Raji (cell line): ENCODE data around the gene CHST14.

Source experiments
- POLR2A ChIP-seq: IDR thresholded peaks from 2 replicates; pipeline ENCODE4 v1.6.1; 2011; ENCODE audit warnings: low read depth, low read length, control low read depth; ENCODE audit not compliant: insufficient read depth

Gene CHST14

DNA sequence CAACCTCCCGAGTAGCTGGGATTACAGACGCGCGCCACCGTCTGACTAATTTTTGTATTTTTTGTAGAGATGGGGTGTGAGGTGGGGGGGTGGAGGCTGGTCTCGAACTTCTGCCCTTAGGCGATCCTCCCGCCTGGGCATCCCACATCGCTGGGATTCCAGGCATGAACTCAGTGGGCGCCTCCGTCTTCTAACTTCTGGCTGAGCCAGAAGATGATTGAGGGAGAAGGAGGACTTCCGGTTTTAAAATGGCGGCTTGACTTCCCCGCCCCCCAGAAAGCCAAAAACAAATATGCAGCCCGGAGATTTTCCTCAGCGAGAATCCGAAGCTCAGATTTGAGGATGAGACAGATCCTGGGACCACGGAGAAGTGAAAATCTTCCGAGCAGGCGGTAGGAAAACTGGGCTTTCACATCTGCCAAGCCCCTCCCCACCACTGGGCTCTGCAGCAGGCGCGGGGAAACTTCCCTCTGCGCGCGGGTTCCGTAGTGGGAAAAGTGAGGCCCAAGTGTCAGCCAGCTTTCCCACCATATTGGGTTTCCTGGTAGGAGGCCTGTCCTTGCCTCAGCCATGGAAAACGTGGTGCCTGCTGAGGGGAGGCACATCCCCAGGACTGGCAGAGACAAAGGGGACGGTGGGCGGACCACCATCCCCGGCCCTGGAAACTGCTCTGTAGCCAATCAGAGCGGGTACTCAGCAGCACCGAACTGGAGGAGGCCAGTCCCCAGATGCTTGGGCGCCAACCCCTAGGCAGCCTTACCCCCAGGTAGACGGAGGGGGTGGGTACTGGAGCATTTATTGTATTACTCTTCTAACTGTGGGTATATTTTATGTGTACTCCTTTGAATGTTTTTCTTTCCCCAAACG lies 17.3 kb downstream of the CHST14 start:
- no peak for TF ChIP-seq POLR2A

GRCh38 chr15:40489274-40490175 lies 18.7 kb downstream of the CHST14 start:
- TF ChIP-seq POLR2A: no peak

GRCh38 chr15:40493089-40493840 lies 22.5 kb downstream of the CHST14 start:
- no peak for TF ChIP-seq POLR2A

- no peak for TF ChIP-seq POLR2A
Measured at GRCh38 chr15:40495516-40495915, 24.7 kb downstream of the CHST14 start.

DNA sequence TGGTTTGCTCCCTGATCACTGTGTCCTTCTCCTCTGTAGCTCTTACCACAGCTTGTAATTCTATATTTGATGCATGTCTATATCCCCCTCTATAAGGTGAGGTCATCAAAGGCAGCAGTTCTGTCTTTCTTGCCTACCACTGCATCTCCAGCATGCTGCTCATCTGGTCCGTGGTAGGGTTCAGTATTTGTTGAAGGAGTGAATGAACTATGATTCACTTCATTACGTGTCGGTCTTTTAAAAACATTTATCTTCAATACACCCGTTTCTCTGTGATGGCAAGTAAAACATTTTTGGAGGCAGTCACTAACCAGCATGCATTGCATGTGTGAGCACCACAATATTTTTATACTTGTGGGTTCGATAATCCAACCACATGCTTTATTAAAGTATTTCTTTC lies 27.6 kb downstream of the CHST14 start:
- no peak for TF ChIP-seq POLR2A

- TF ChIP-seq POLR2A: no peak
Measured at GRCh38 chr15:40498891-40499290, 28.1 kb downstream of the CHST14 start.

DNA sequence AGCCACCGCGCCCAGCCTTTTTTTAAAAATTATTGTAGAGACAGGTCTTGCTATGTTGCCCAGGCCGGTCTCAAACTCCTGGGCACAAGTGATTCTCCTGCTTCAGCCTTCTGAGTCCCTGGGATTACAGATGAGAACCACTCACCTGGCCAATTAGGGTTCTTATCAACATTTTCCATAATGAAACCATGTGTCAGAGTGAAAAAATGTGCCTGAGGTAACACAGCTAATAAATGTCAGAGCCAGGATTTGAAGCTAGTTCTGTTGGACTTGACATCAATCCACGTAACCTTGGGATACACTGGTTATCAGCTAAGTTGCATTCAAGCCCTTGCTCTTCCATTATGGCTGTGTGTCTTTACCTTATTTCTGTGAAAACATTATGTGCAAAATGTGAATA lies 29.1 kb downstream of the CHST14 start:
- TF ChIP-seq POLR2A: no peak

DNA sequence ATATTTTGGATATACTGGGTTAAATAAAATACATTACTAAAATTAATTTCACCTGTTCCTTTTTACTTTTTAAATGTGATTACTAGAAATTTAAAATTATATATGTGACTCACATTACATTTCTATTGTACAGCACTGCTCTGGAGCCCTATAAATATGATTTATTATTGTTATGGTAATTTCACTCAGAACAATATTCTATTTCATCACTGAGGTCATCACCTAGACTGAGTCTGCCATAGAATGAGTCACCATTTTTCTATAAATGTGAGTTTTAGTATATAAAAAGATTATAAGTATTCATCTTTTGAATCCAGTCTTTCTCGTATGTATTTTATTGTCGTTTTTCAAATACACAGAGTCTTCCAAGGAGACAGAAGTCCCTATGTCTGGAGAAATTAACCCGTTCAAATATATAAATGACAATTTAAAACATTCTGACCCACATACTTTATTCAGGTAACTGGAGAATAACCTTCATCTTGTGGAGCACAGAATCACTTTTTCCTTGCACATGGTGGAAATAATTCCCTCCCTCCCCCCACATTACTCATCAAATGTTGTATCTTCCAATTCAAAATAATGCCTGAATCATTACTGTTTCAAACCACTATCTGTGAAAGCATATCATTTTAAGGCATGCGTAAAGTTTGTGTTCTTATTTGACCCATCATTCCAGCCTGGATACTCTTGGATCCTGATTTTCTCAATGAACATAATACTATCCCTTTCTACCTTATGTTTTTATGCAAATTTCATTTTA lies 30.0 kb downstream of the CHST14 start:
- TF ChIP-seq POLR2A: no peak

DNA sequence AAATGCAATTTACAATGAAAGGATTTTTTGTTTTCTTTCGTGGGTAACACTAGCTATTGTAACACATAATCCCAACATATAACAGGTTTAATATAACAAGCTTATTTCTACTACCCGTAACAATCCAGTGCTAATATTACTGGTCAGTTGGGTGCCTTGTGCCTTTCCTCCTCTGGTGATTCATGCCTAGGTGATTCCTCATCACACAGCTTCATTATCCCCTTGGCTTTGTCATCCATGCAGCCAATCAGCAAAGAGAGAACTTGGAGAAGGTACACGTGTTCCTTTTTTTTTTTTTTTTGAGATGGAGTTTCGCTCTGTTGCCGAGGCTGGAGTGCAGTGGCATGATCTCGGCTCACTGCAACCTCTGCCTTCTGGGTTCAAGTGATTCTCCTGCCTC lies 30.7 kb downstream of the CHST14 start:
- no peak for TF ChIP-seq POLR2A

- TF ChIP-seq POLR2A: no peak
Measured at GRCh38 chr15:40506964-40507571, 36.3 kb downstream of the CHST14 start.

DNA sequence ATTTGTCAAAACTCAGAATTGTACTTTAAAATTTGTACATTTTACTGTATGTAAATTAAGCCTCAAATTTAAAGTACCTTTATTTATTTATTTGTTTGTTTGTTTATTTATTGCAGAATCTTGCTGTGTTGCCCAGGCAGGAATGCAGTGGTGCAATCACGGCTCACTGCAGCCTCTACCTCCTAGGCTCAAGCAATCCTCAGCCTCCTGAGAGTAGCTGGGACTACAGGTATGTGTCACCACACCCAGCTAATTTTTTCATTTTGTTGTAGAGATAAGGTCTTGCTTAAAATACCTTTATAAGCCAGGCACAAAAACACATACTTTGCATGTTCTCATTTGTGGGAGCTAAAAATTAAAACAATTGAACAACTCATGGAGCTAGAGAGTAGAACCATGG lies 37.4 kb downstream of the CHST14 start:
- no peak for TF ChIP-seq POLR2A

DNA sequence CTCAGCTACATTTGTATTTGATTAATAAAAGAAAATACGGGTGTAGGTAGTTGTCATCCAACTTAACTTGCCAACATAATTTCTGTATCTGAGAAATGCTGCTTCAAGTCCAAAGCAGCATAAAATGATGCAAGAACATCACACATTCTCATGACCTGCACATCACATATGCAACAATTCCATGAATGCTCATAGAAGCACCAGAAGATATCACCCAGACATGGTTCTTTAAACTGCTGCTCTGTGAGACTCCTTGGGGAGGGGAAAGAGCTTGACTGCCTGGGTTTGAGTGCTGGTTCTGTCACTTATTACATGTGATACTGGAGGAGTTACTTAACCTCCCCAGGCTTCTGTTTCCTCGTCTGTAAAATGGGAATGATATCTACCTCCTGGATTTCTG lies 39.4 kb downstream of the CHST14 start:
- TF ChIP-seq POLR2A: no peak

GRCh38 chr15:40511093-40511471 lies 40.3 kb downstream of the CHST14 start:
- no peak for TF ChIP-seq POLR2A

DNA sequence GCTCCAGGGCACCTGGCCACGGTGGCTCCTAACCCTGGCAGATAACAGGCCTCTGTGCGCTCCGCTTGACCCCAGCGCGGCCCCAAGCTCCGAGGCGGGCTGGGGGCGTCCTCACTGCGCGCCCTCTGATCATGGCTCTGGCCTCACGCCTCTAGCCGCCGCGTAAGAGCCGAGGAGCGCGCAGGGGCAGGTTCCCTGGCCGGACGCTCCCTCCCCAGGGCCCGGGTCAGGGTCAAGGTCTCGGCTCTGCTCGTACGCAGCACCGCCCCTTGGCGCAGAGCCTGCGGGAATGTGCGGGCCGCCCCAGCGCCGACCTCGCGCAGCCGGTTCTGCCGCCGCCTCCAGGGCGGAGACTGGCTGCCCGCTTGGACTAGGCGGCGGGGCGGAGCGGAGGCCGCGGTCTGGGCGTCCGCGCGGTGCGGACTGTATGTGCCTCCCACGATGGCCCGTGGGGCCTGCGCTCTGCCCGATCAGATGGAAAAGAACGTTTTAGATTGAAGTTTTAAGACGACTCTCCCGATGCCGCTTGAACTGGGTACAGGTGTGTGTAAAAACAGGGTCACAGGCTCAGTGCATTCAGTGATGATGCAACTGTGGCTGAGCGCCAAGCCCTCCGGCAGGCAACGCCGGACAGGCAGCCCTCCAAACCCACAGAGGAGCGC lies 40.8 kb downstream of the CHST14 start:
- TF ChIP-seq POLR2A: no peak
